SU-DHL-6 (cell line): ENCODE data around the gene PTPRN2.

Experiments
- H2AFZ ChIP-seq: fragments of 200-600 bp; sonication (generic); 2 replicates; pipeline ENCODE4 v1.6.1; 2014; ENCODE audit warnings: low read depth, mild to moderate bottlenecking, moderate library complexity, mixed read lengths, antibody characterized with exemption, low read length; ENCODE audit not compliant: severe bottlenecking
- H3F3A ChIP-seq: fragments of 200-600 bp; shearing (Covaris generic); 2 replicates; pipeline ENCODE4 v1.6.0; 2016; ENCODE audit warnings: antibody characterized with exemption, mild to moderate bottlenecking; ENCODE audit not compliant: insufficient read depth
- H3K27ac ChIP-seq: fragments of 200-600 bp; sonication (generic); 2 replicates; pipeline ENCODE4 v1.5.1; 2016; ENCODE audit warnings: low read depth, mild to moderate bottlenecking, low read length, moderate library complexity, mixed read lengths
- H3K27me3 ChIP-seq: fragments of 200-600 bp; sonication (generic), shearing (Covaris generic); 2 replicates; pipeline ENCODE4 v1.6.0; 2014; ENCODE audit warnings: mild to moderate bottlenecking, low read length
- H3K36me3 ChIP-seq: fragments of 200-600 bp; sonication (generic); 2 replicates; pipeline ENCODE4 v1.6.1; 2014; ENCODE audit warnings: mild to moderate bottlenecking, low read length, mixed read lengths
- H3K4me2 ChIP-seq: fragments of 300-600, 200-600 bp; shearing (Covaris generic), sonication (generic); 2 replicates; pipeline ENCODE4 v1.6.0; 2014; ENCODE audit warnings: low read length, low read depth, mild to moderate bottlenecking; ENCODE audit not compliant: poor library complexity, severe bottlenecking
- H3K4me3 ChIP-seq: fragments of 200-600 bp; sonication (generic); 2 replicates; pipeline ENCODE4 v1.5.1; 2014; ENCODE audit warnings: antibody characterized with exemption, low read length, mild to moderate bottlenecking, mixed read lengths; ENCODE audit not compliant: insufficient read depth, poor library complexity, severe bottlenecking
- H3K79me2 ChIP-seq: fragments of 200-600 bp; sonication (generic); 2 replicates; pipeline ENCODE4 v1.6.1; 2014; ENCODE audit warnings: mild to moderate bottlenecking, low read length, moderate library complexity; ENCODE audit not compliant: insufficient read depth
- H3K9ac ChIP-seq: fragments of 200-600 bp; sonication (generic); 2 replicates; pipeline ENCODE4 v1.7.0; 2014; ENCODE audit warnings: mild to moderate bottlenecking, low read length
- H3K9me2 ChIP-seq: fragments of 200-600 bp; sonication (generic); replicated peaks from 2 replicates; pipeline ENCODE4 v1.6.1; 2014; ENCODE audit warnings: low read length; ENCODE audit not compliant: insufficient read depth
- H3K9me3 ChIP-seq: fragments of 200-600 bp; sonication (generic); 2 replicates; pipeline ENCODE4 v1.6.1; 2014; ENCODE audit warnings: low read length, mixed read lengths; ENCODE audit not compliant: insufficient read depth
- H4K20me1 ChIP-seq: fragments of 200-600 bp; sonication (generic); 2 replicates; pipeline ENCODE4 v1.6.1; 2014; ENCODE audit warnings: low read depth, mild to moderate bottlenecking, antibody characterized with exemption, low read length, moderate library complexity, mixed read lengths
- EZH2phosphoT487 ChIP-seq: fragments of 200-600 bp; sonication (generic), shearing (Covaris generic); conservative IDR thresholded peaks from 2 replicates; pipeline ENCODE4 v1.6.1; 2018; ENCODE audit warnings: mild to moderate bottlenecking, antibody characterized with exemption, low read length, moderate library complexity, mixed read lengths
- TF ChIP-seq, protein P1 (sequence below): fragments of 200-600 bp; sonication (generic); IDR thresholded peaks from one replicate; pipeline ENCODE4 v1.5.1; 2017; ENCODE audit warnings: antibody characterized with exemption, mild to moderate bottlenecking, low read length, moderate library complexity; ENCODE audit not compliant: insufficient read depth, poor library complexity, severe bottlenecking

Gene PTPRN2

GRCh38 chr7:157515342-157516041 lies 1072.1 kb downstream of the PTPRN2 start:
- Histone ChIP-seq H3K36me3 (no peaks in the 10 kb centered on the region), H3K9me2 (no peaks in the 10 kb centered on the region), H2AFZ (no peak overlapping the region), H3K27ac (no peak overlapping the region), H3K4me3 (no peak overlapping the region), H3K9ac (no peak overlapping the region), H4K20me1 (no peaks in the 10 kb centered on the region), H3K79me2 (no peaks in the 10 kb centered on the region), H3K9me3 (no peaks in the 10 kb centered on the region), H3K27me3 (no peaks in the 10 kb centered on the region), H3F3A (no peaks in the 10 kb centered on the region), H3K4me2 (no peak overlapping the region)
- no peak for TF ChIP-seq EZH2phosphoT487
- TF ChIP-seq, protein P1, sequence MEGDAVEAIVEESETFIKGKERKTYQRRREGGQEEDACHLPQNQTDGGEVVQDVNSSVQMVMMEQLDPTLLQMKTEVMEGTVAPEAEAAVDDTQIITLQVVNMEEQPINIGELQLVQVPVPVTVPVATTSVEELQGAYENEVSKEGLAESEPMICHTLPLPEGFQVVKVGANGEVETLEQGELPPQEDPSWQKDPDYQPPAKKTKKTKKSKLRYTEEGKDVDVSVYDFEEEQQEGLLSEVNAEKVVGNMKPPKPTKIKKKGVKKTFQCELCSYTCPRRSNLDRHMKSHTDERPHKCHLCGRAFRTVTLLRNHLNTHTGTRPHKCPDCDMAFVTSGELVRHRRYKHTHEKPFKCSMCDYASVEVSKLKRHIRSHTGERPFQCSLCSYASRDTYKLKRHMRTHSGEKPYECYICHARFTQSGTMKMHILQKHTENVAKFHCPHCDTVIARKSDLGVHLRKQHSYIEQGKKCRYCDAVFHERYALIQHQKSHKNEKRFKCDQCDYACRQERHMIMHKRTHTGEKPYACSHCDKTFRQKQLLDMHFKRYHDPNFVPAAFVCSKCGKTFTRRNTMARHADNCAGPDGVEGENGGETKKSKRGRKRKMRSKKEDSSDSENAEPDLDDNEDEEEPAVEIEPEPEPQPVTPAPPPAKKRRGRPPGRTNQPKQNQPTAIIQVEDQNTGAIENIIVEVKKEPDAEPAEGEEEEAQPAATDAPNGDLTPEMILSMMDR, result no peak

DNA sequence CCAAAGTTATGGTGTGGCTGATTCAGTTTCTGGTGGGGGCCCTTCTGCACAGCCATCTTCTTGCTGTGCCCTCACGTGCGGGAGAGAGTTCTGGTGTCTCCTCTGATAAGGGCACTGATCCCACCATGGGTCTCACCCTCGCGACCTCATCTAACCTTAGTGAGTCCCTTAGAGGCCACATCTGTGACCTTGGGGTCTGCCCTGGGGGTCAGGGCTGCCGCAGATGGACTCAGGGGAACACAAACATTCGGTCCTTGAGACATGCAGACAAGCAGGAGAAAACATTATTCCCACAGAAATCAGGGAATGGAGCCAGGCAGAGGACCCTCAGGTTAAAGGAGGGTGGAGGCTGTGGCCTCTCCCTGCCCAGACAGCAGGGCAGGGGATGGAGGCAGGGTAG lies 1072.9 kb downstream of the PTPRN2 start:
- Histone ChIP-seq H3K79me2 (no peaks in the 10 kb centered on the region), H3K4me3 (no peak overlapping the region), H3K9me3 (no peaks in the 10 kb centered on the region), H2AFZ (no peak overlapping the region), H3K9ac (no peak overlapping the region), H3K36me3 (no peaks in the 10 kb centered on the region), H3K27me3 (no peaks in the 10 kb centered on the region), H3K4me2 (no peak overlapping the region), H3K27ac (no peak overlapping the region), H3F3A (no peaks in the 10 kb centered on the region), H4K20me1 (no peaks in the 10 kb centered on the region), H3K9me2 (no peaks in the 10 kb centered on the region)
- TF ChIP-seq EZH2phosphoT487, result no peak

DNA sequence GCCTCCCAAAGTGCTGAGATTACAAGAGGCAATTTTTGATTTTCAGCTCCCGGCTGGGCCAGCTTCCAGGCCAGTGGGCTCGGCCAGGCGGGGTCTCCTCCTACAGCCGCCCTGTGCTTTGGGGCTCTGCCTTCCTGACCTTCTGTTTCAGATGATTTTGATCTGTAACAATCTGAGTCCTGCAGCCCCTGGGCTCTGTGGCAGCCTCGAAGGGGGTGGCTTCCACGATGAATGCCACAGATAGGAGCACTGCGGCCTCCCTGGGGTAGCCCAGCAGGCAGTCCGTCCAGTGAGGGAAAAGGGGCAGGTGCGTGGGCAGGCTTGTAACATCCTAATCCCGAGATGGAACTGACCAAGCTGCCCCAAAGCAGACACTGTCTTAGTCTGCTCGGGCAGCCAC lies 1073.3 kb downstream of the PTPRN2 start:
- Histone ChIP-seq H3K4me3 (no peak overlapping the region), H2AFZ (no peak overlapping the region), H3K9me2 (no peaks in the 10 kb centered on the region), H3K9me3 (no peaks in the 10 kb centered on the region), H3K27me3 (no peaks in the 10 kb centered on the region), H3K4me2 (no peak overlapping the region), H3K36me3 (no peaks in the 10 kb centered on the region), H4K20me1 (no peaks in the 10 kb centered on the region), H3K79me2 (no peaks in the 10 kb centered on the region), H3F3A (no peaks in the 10 kb centered on the region), H3K27ac (no peak overlapping the region), H3K9ac (no peak overlapping the region)
- TF ChIP-seq EZH2phosphoT487, result no peak
- TF ChIP-seq, protein P1, result no peak

DNA sequence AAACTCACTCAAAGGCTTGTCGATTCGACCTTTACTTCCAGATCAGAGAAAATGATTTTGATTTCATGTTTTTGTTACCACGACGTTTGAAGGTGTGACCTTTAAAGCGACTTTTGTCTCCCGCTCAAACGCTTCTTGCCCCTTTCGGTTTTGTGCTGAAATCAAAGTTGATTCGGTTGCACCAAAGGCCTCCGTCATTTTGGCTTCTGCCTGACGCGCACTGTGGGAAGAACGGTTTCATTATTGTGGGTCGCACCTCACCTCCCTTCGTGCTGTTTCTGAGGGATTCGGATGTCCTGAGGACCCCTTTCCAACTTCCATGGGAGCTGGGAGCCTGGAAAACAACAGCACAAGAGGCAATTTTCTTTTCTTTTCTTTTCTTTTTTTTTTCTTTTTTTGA lies 1073.9 kb downstream of the PTPRN2 start:
- Histone ChIP-seq H3K9me3 (no peaks in the 10 kb centered on the region), H3F3A (no peaks in the 10 kb centered on the region), H3K27me3 (no peaks in the 10 kb centered on the region), H3K9ac (no peak overlapping the region), H3K36me3 (no peaks in the 10 kb centered on the region), H3K9me2 (no peaks in the 10 kb centered on the region), H3K27ac (no peak overlapping the region), H4K20me1 (no peaks in the 10 kb centered on the region), H3K4me3 (no peak overlapping the region), H3K79me2 (no peaks in the 10 kb centered on the region), H3K4me2 (no peak overlapping the region), H2AFZ (no peak overlapping the region)
- TF ChIP-seq EZH2phosphoT487, result no peak
- TF ChIP-seq, protein P1, result no peak
